Endometrium (tissue), 2 donors: Measurements from ENCODE around the gene STARD7.
"Not testable (repeated sequence)": the region's sequence is repeated elsewhere in the genome, so short reads cannot be mapped to it uniquely, and the experiment has no call there.

Experiments
- FAIRE-seq: peaks from 2 replicates; lab custom pipeline; 2012; peaks lifted over from hg19 to GRCh38; lab: Jason Lieb, UNC
- donor health status: control.
- donor health status: control.

Gene STARD7

GRCh38 chr2:96163768-96164429, 44.7 kb downstream of the STARD7 start:
- FAIRE-seq, result no peak

GRCh38 chr2:96163415-96163767, 45.2 kb downstream of the STARD7 start:
- FAIRE-seq, result no peak

GRCh38 chr2:96161898-96162297, 46.7 kb downstream of the STARD7 start:
- no peak for FAIRE-seq

- FAIRE-seq, result not testable (repeated sequence)
These were observed 48.3 kb downstream of the STARD7 start for GRCh38 chr2:96160366-96160765.

GRCh38 chr2:96159084-96159830, 49.4 kb downstream of the STARD7 start:
- no peak for FAIRE-seq

GRCh38 chr2:96158554-96158940, 50.1 kb downstream of the STARD7 start:
- no peak for FAIRE-seq

- no peak for FAIRE-seq
These were observed 50.7 kb downstream of the STARD7 start for GRCh38 chr2:96157649-96158553.

GRCh38 chr2:96156926-96157648, 51.5 kb downstream of the STARD7 start:
- no peak for FAIRE-seq

- no peak for FAIRE-seq
These were observed 52.4 kb downstream of the STARD7 start for GRCh38 chr2:96156011-96156820.

- no peak for FAIRE-seq
These were observed 53.9 kb downstream of the STARD7 start for GRCh38 chr2:96154506-96155380.

- no peak for FAIRE-seq
These were observed 54.6 kb downstream of the STARD7 start for GRCh38 chr2:96153991-96154431.

GRCh38 chr2:96153291-96153713, 55.3 kb downstream of the STARD7 start:
- no peak for FAIRE-seq

- FAIRE-seq, result no peak
These were observed 56.1 kb downstream of the STARD7 start for GRCh38 chr2:96152304-96153161.

GRCh38 chr2:96151595-96152303, 56.9 kb downstream of the STARD7 start:
- FAIRE-seq, result no peak

- no peak for FAIRE-seq
These were observed 57.6 kb downstream of the STARD7 start for GRCh38 chr2:96150791-96151594.

GRCh38 chr2:96150007-96150640, 58.5 kb downstream of the STARD7 start:
- FAIRE-seq, result no peak
